ENCODE data around the gene SPTB.
"Not testable (repeated sequence)": the region's sequence is repeated elsewhere in the genome, so short reads cannot be mapped to it uniquely, and the experiment has no call there.

Gene SPTB

DNA sequence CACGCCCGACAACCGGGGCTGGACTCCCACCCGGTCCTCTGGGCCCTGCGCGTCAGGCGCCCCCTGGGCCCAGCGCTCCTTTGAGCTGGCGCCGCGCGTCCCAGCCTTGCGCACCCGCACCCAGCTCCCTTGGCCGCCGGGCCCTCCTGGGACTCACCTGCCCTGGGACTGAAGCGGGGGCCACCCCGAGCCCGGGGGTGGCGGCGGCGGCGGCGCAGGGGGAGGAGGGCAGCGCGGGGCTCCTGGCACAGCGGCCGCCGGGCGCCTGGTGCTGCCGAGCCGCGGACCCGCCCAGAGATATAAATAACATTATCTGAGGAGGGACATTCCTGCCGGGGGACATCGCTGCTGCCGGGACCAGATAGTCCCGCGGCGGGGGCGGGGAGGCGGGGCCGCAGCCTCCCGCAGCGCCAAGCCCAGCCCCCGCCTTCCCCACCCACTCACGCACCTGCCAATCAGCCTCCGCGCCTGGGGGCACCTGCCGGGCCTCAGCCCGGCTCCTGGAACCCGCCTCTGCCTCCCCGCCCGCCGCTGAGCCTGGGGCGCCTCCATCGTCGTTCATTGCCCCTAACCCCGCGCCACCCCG, at the start of gene SPTB:
Gene SPTB (minus strand): TSS at position 273 of the 586 bp plus-strand sequence. CDS start 56,813 bp downstream, outside the sequence.
- peak; percentile 45 to 47 for DNase-seq (ENCODE audit: extremely low read depth in 1 of 2, low read depth in 1 of 2)

- DNase-seq (ENCODE audit: extremely low read depth in 1 of 2, low read depth in 1 of 2) = no peak
Observed at GRCh38 chr14:64929014-64929359, 49.3 kb upstream of the SPTB start.

GRCh38 chr14:64928239-64929013, 48.7 kb upstream of the SPTB start:
- no peak for DNase-seq (ENCODE audit: extremely low read depth in 1 of 2, low read depth in 1 of 2)

DNA sequence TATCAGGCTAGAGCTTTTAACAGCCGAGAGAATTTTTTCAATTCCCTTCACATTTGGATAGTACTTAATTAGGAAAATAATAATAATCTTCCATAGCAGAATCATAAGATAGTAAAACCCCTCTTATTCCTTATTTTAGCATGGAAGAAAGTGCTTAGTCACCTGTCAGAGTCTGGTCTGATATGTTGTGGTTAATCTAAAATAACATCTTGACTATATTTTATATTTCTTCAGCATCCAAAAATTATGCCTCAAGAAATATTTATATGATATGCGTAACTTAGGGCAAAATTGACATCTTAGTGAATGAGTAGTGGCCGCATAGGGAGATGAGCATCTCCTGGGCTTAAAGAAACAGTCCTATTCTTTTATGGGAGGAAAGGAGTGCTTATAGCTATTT, 47.3 kb upstream of the SPTB start:
- DNase-seq (ENCODE audit: extremely low read depth in 1 of 2, low read depth in 1 of 2) = no peak

DNA sequence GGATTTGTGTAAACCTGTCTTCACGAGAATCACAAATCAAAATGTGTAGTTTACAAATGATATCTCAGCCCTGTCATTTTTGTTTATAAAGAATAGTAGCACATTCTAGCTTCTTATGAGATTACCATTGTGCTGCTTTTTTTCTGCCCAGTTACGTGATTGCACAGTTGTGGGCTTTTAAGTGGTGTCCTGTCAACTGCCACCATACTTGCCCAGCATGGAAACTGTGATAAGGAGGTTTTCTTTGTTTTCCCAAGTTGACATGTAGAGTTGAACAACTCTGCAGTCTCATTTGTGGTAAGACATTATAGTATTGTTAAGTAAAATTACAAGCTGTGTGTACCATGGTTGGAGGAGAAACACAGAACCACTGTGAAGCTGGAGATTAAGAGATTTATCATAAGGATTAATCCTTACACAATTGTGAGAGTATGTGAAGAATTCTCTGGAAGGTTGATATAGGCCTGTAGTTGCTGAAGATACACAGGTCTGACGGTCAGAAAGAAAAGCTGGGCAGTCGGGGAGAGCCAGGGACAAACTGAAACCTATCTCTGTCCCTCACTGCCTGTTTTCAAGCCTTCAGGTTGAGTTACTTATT, 46.8 kb upstream of the SPTB start:
- no peak for DNase-seq (ENCODE audit: extremely low read depth in 1 of 2, low read depth in 1 of 2)

- no peak for DNase-seq (ENCODE audit: extremely low read depth in 1 of 2, low read depth in 1 of 2)
Observed at GRCh38 chr14:64923015-64923414, 43.3 kb upstream of the SPTB start.

GRCh38 chr14:64920465-64920864, 40.8 kb upstream of the SPTB start:
- DNase-seq (ENCODE audit: extremely low read depth in 1 of 2, low read depth in 1 of 2) = no peak

DNA sequence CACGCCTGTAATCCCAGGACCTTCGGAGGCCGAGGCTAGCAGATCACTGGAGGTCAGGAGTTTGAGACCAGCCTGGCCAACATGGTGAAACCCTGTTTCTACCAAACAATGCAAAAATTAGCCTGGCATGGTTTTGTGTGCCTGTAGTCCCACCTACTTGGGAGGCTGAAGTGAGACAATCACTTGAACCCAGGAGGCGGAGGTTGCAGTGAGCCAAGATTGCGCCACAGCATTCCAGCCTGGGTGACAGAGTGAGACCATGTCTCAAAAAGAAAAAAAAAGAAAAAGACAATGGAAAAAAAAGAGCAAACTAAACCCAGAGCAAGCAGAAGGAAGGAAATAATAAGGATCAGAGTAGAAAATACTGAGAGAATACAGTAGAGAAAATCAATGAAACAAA, 39.9 kb upstream of the SPTB start:
- DNase-seq (ENCODE audit: extremely low read depth in 1 of 2, low read depth in 1 of 2) = no peak

DNA sequence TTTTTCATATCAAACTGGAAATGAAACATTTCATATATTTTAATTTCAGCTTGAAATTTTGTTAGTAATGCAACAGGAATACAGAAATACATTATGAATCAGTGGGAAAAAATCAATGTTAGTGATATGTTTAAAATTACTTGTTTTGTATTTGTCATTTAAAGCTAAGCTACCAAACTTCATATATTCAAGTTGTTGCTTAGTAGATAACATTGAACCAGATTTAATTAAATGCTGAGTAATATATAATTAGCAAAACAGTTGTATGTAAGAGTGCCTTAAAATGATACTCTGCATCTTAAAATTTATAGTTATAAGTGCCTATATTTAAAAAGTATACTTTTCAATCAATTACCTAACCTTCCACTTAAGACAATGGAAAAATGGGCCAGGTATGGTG, 39.5 kb upstream of the SPTB start:
- no peak for DNase-seq (ENCODE audit: extremely low read depth in 1 of 2, low read depth in 1 of 2)

GRCh38 chr14:64918216-64918615, 38.5 kb upstream of the SPTB start:
- DNase-seq (ENCODE audit: extremely low read depth in 1 of 2, low read depth in 1 of 2) = no peak

DNA sequence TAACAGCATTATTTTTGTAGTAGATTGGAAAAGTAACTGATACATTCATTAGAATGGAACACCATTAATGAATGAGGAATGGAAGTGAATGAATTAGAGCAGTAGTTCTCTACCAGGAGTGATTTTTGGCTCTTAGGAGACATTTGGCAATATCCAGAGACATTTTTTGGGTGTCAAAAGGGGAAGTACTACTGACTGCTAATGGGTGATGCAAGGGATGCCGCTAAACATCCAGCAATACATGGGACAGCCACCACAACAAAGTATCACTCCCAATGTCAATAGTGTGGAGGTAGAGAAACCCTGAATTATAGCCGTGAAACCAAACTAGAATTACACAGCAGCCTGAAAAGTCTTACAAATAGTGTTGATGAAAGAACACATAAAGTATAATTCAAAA, 36.1 kb upstream of the SPTB start:
- no peak for DNase-seq (ENCODE audit: extremely low read depth in 1 of 2, low read depth in 1 of 2)

DNA sequence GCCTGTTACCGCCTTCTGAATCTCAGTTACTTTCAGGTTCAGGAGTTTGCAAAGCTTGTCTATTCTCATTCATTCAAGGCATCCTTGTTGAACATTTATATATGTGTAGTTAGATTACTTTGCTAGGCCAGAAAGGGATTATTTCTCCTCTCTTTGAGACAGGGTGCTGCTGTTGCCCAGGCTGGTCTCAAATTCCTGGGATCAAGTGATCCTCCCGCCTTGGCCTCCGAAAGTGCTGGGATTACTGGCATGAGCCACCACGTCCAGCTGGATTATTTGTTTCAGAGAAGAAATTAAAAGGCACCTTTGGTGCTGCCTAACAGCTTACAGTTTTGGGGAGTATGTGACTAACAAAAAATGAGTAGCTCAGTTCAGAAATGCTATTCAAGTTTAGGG, 35.3 kb upstream of the SPTB start:
- DNase-seq (ENCODE audit: extremely low read depth in 1 of 2, low read depth in 1 of 2) = no peak

GRCh38 chr14:64914237-64915028, 34.7 kb upstream of the SPTB start, which contains the start of gene CHURC1:
Gene CHURC1 (plus strand): TSS chr14:64914455. CDS start chr14:64914496, 41 bp downstream.
- DNase-seq (ENCODE audit: extremely low read depth in 1 of 2, low read depth in 1 of 2) = peak; percentile 85 to 99

DNA sequence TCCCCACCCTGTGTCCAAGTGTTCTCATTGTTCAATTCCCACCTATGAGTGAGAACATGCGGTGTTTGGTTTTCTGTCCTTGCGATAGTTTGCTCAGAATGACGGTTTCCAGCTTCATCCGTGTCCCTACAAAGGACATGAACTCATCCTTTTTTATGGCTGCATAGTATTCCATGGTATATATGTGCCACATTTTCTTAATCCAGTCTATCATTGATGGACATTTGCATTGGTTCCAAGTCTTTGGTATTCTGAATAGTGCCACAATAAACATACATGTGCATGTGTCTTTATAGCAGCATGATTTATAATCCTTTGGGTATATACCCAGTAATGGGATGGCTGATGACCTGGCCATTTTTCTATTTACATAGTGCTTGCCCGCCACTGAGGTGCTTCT, 33.8 kb upstream of the SPTB start:
- not testable (repeated sequence) for DNase-seq (ENCODE audit: extremely low read depth in 1 of 2, low read depth in 1 of 2)

- no peak for DNase-seq (ENCODE audit: extremely low read depth in 1 of 2, low read depth in 1 of 2)
Observed at GRCh38 chr14:64912261-64912660, 32.6 kb upstream of the SPTB start.

DNA sequence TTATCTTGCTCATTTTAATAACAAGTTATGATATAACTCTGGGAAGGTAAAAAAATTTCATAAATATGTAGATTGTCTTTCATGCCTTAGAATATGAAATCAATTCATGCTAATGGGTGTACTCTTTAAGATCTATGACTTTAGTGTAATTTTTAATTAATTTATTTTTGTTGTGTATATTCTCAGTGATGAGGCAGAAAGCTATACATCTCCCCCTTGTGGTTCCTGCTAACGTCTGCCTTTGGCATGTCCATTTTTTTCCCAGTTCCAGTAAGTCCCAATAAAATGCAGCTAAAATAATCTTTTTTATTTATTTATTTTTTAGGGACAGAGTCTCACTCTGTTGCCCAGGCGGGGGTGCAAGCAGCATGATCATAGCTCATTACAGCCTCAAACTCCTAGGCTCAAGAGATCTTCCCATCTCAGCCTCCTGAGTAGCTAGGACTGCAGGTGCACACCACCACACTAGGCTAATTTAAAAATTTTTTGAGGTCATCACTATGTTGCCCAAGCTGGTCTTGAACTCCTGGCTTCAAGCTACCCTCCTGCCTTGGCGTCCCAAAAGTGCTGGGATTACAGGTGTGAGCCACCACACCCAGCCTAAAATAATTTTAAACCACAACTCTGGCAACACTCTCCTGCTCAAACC, 31.3 kb upstream of the SPTB start:
- DNase-seq (ENCODE audit: extremely low read depth in 1 of 2, low read depth in 1 of 2) = no peak

DNA sequence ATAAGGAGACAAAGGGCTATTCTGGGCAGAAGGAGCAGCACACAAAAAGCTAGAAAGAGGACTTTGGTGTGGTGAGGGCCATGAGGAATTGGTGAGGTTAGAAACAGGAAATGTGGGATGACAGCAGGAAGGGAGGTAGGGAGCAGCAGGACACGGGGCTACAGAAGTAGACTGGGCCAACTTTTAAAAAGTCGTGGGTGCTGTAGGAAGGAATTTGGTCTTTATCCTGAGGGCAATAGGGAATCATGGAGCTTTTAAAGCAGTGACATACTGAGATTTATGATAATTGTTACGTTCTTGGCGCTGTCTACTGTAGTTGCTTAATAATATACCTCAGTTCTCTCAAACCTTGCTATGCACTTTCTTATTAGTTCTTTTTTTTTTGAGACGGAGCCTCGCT, 26.3 kb upstream of the SPTB start:
- no peak for DNase-seq (ENCODE audit: extremely low read depth in 1 of 2, low read depth in 1 of 2)

- DNase-seq (ENCODE audit: extremely low read depth in 1 of 2, low read depth in 1 of 2) = no peak
Observed at GRCh38 chr14:64899958-64900357, 20.3 kb upstream of the SPTB start.

GRCh38 chr14:64891839-64892375, 12.2 kb upstream of the SPTB start:
- DNase-seq (ENCODE audit: extremely low read depth in 1 of 2, low read depth in 1 of 2) = no peak

DNA sequence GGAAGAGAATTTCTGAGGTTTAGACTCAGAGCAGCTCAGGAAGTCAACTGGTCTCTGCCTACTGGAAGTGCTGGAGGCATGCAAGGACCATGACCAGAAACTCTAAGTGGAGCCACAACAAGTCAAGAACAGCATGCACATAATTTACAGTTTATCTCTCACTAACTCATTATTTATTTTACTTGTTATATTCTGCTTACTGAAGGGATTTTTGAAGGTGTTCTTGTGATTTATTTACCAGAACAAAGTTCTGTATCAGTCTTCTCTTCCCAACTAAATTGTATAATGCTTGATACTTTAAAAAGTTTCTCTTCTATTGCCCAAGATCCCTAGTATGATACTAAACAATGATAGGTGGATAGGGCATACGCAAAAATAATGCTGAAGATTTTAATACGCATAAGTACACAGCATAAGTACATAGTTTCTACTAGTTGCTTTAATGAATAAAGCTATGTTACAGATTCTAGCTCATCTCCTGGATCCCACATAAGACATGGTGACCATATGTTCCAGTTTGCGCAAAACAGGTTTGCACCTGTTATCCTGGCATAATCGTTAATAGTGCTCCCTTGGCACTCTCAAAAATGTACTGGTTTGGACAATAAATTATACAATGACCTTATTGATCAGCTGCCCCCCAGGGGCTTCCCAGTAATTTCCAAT, 11.6 kb upstream of the SPTB start:
- DNase-seq (ENCODE audit: extremely low read depth in 1 of 2, low read depth in 1 of 2) = no peak
